ENCODE measurements around the gene SLC4A3. TPM values are rescaled to one million over a fixed set of nuclear protein-coding genes. Genes with fewer than 3 reads are reported as not detected.

The SLC4A3 gene
- total RNA-seq, 2 donors from 2014 or later: 13.4 to 20.2 TPM

DNA sequence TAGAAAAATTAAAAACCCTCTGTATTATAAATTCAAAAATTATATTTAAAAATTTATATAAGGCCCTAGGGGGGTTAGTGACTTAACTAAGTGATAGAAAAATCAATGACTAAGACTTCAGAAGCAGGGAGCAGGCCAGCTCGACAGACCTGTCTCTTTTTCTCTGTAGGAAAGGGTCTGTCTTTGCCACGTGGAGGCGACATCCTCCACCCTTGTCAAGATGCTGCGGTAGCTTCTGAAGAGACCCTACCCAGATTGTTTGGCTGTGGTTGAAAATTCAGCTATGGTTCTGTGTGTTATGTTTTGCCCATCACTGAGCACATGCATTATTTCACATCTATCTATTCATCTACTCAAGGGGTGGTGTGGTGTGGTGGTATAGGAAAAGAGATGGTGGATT is 8.2 kb upstream of the SLC4A3 start:
- peaks cover 9% of the 10 kb centered on the region for H3K36me3 Mint-ChIP-seq (ENCODE audit: low read depth)
- no peaks in the 10 kb centered on the region for H3K27me3 ChIP-seq (ENCODE audit: control insufficient read depth, insufficient read depth, low read length, poor library complexity, severe bottlenecking)
- no peak overlapping the region for H3K4me3 Mint-ChIP-seq
- H3K9me3 Mint-ChIP-seq: no peaks in the 10 kb centered on the region
- no peaks in the 10 kb centered on the region for H3K9me3 ChIP-seq (ENCODE audit: control insufficient read depth, low read length)
- H3K4me3 ChIP-seq (ENCODE audit: low read length): no peak overlapping the region
- DNase-seq: peak; percentile 71
- H3K36me3 ChIP-seq (ENCODE audit: control insufficient read depth, insufficient read depth, low read length): no peaks in the 10 kb centered on the region
- H3K27me3 Mint-ChIP-seq (ENCODE audit: insufficient read depth): peaks cover 14% of the 10 kb centered on the region
- H3K4me1 Mint-ChIP-seq: no peaks in the 10 kb centered on the region
- H3K9ac ChIP-seq (ENCODE audit: extremely low read depth, low read length, poor library complexity, severe bottlenecking): no peak overlapping the region
- 46 to 64% methylated on average over 1 to 4 of the region's 4 CpGs for WGBS, 2 experiments (ENCODE audit: insufficient coverage in 1 of 2, insufficient read length in 1 of 2)
- no peaks in the 10 kb centered on the region for H3K4me1 ChIP-seq (ENCODE audit: control insufficient read depth, insufficient read depth, low read length)
- TF ChIP-seq, protein P1, sequence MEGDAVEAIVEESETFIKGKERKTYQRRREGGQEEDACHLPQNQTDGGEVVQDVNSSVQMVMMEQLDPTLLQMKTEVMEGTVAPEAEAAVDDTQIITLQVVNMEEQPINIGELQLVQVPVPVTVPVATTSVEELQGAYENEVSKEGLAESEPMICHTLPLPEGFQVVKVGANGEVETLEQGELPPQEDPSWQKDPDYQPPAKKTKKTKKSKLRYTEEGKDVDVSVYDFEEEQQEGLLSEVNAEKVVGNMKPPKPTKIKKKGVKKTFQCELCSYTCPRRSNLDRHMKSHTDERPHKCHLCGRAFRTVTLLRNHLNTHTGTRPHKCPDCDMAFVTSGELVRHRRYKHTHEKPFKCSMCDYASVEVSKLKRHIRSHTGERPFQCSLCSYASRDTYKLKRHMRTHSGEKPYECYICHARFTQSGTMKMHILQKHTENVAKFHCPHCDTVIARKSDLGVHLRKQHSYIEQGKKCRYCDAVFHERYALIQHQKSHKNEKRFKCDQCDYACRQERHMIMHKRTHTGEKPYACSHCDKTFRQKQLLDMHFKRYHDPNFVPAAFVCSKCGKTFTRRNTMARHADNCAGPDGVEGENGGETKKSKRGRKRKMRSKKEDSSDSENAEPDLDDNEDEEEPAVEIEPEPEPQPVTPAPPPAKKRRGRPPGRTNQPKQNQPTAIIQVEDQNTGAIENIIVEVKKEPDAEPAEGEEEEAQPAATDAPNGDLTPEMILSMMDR (conservative IDR thresholded peaks at IDR 0.05): peak; percentile 72
- no peak overlapping the region for H3K27ac ChIP-seq (ENCODE audit: low read depth, low read length)
- H3K27ac Mint-ChIP-seq: no peak overlapping the region

DNA sequence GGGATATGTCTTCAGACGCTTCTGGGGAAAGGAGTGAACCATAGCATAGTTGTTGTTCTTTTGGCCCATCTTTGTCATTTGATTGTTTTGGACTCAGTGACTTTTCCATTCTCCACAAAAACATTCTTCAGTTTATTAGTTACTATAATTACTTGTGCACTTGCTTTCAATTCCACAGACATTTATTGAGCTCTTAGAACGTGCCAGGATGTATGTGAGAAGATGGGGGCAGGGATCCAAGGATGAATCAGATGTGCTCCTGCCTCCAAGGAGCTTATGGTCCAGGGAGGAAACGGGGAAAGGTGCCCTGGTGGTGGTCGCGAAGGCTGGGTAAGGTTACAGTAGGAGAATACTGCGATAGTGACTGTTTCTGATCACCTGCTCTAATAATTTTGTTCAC is 6.9 kb upstream of the SLC4A3 start:
- Histone ChIP-seq H3K4me1 (ENCODE audit: control insufficient read depth, insufficient read depth, low read length) (no peaks in the 10 kb centered on the region), H3K9me3 (ENCODE audit: control insufficient read depth, low read length) (no peaks in the 10 kb centered on the region), H3K36me3 (ENCODE audit: control insufficient read depth, insufficient read depth, low read length) (no peaks in the 10 kb centered on the region), H3K4me3 (ENCODE audit: low read length) (no peak overlapping the region), H3K27ac (ENCODE audit: low read depth, low read length) (no peak overlapping the region), H3K9ac (ENCODE audit: extremely low read depth, low read length, poor library complexity, severe bottlenecking) (no peak overlapping the region), H3K27me3 (ENCODE audit: control insufficient read depth, insufficient read depth, low read length, poor library complexity, severe bottlenecking) (no peaks in the 10 kb centered on the region)
- peaks cover 18% of the 10 kb centered on the region for H3K27me3 Mint-ChIP-seq (ENCODE audit: insufficient read depth)
- no peak for DNase-seq
- H3K4me3 Mint-ChIP-seq: no peak overlapping the region
- H3K36me3 Mint-ChIP-seq (ENCODE audit: low read depth): no peaks in the 10 kb centered on the region
- TF ChIP-seq, protein P1 (conservative IDR thresholded peaks at IDR 0.05): no peak
- no peak overlapping the region for H3K27ac Mint-ChIP-seq
- no peaks in the 10 kb centered on the region for H3K4me1 Mint-ChIP-seq
- H3K9me3 Mint-ChIP-seq: no peaks in the 10 kb centered on the region
- 88 to 90% methylated on average over 2 to 6 of the region's 6 CpGs for WGBS, 2 experiments (ENCODE audit: insufficient coverage in 1 of 2, insufficient read length in 1 of 2)

- H3K9me3 ChIP-seq (ENCODE audit: control insufficient read depth, low read length): no peaks in the 10 kb centered on the region
Observed at GRCh38 chr2:219621935-219622334, 5.5 kb upstream of the SLC4A3 start.

More at GRCh38 chr2:219621935-219622334, 5.5 kb upstream of the SLC4A3 start:
- TF ChIP-seq, protein P1 (conservative IDR thresholded peaks at IDR 0.05): no peak
- no peaks in the 10 kb centered on the region for H3K9me3 Mint-ChIP-seq
- H3K4me3 Mint-ChIP-seq: no peak overlapping the region
- H3K9ac ChIP-seq (ENCODE audit: extremely low read depth, low read length, poor library complexity, severe bottlenecking): no peak overlapping the region
- no peak overlapping the region for H3K27ac ChIP-seq (ENCODE audit: low read depth, low read length)
- H3K36me3 Mint-ChIP-seq (ENCODE audit: low read depth): no peaks in the 10 kb centered on the region
- no peaks in the 10 kb centered on the region for H3K4me1 Mint-ChIP-seq
- H3K4me3 ChIP-seq (ENCODE audit: low read length): no peak overlapping the region
- peaks cover 8% of the 10 kb centered on the region for H3K27me3 ChIP-seq (ENCODE audit: control insufficient read depth, insufficient read depth, low read length, poor library complexity, severe bottlenecking)
- H3K36me3 ChIP-seq (ENCODE audit: control insufficient read depth, insufficient read depth, low read length): no peaks in the 10 kb centered on the region
- 86 to 88% methylated on average over 1 to 4 of the region's 4 CpGs for WGBS, 2 experiments (ENCODE audit: insufficient coverage in 1 of 2, insufficient read length in 1 of 2)
- no peak for DNase-seq
- no peaks in the 10 kb centered on the region for H3K4me1 ChIP-seq (ENCODE audit: control insufficient read depth, insufficient read depth, low read length)
- H3K27ac Mint-ChIP-seq: no peak overlapping the region
- H3K27me3 Mint-ChIP-seq (ENCODE audit: insufficient read depth): peaks cover 18% of the 10 kb centered on the region

Measured in endodermal cell (in vitro differentiated cells).